Spleen (tissue), 11 donors: ENCODE results near the gene PCCA. TPM values are rescaled to one million over a fixed set of nuclear protein-coding genes. Genes with fewer than 3 reads are reported as not detected.

Source experiments
- DNase-seq: peaks from one replicate; pipeline ENCODE4 v3.0.0-alpha.2; 2020
- H3K27ac ChIP-seq, 8 donors: fragments of 200-600 bp; sonication (generic) in 7 of 8; 1 replicate in 4 of 8; 2 replicates in 4 of 8; pipeline versions ENCODE4 v1.5.0 to v1.8.0; 2016 to 2021; ENCODE audit warnings: inconsistent platforms in 4 of 8, mild to moderate bottlenecking in 4 of 8, moderate library complexity in 1 of 8
- H3K27me3 ChIP-seq, 7 donors: fragments of 200-600 bp; sonication (generic) in 6 of 7; replicated peaks in 1 of 7; 1 replicate in 4 of 7; 2 replicates in 3 of 7; pipeline versions ENCODE4 v1.5.0 to v1.8.0; 2016 to 2021; ENCODE audit warnings: inconsistent platforms in 3 of 7, mild to moderate bottlenecking in 1 of 7
- H3K36me3 ChIP-seq, 6 donors: fragments of 200-600 bp; sonication (generic) in 5 of 6; 1 replicate in 4 of 6; 2 replicates in 2 of 6; pipeline versions ENCODE4 v1.5.0 to v1.8.0; 2016 to 2021; ENCODE audit warnings: inconsistent platforms in 2 of 6
- H3K4me1 ChIP-seq, 6 donors: fragments of 200-600 bp; sonication (generic) in 5 of 6; 1 replicate in 3 of 6; 2 replicates in 3 of 6; pipeline versions ENCODE4 v1.5.0 to v1.8.0; 2016 to 2021; ENCODE audit warnings: inconsistent platforms in 3 of 6
- H3K4me3 ChIP-seq, 8 donors: fragments of 200-600 bp; sonication (generic) in 7 of 8; 1 replicate in 4 of 8; 2 replicates in 4 of 8; pipeline versions ENCODE4 v1.5.0 to v1.8.0; 2016 to 2021; ENCODE audit warnings: inconsistent platforms in 4 of 8, mild to moderate bottlenecking in 4 of 8, moderate library complexity in 2 of 8
- H3K9me3 ChIP-seq, 8 donors: fragments of 200-600 bp; sonication (generic) in 7 of 8; 1 replicate in 4 of 8; 2 replicates in 4 of 8; pipeline versions ENCODE4 v1.5.0 to v1.8.0; 2016 to 2021; ENCODE audit warnings: inconsistent platforms in 4 of 8
- POLR2A ChIP-seq, 3 donors: fragments of 450-650 bp; IDR thresholded peaks; one replicate each; pipeline ENCODE4 v1.5.1; 2017; ENCODE audit warnings: antibody characterized with exemption in 3 of 3, mild to moderate bottlenecking in 1 of 3
- POLR2AphosphoS5 ChIP-seq, 3 donors: sonication (generic); formaldehyde crosslinking; IDR thresholded peaks; one replicate each; pipeline ENCODE4 v1.5.1; 2017; ENCODE audit warnings: antibody characterized with exemption in 3 of 3
- WGBS, 5 donors: extraction: QIAGEN DNeasy Blood & Tissue Kit in 3 of 5; methylation state at CpG; one replicate each; pipeline versions ENCODE4 v1.1.5 to v1.1.7; 2013 to 2018; 5-methylcytosine and 5-hydroxymethylcytosine counted together
- intact Hi-C: fragments of 100-400 bp; cut with DNase I; formaldehyde crosslinking; loops from one replicate; pipeline ENCODE4 v1.15.0; 2023; ENCODE audit warnings: low total_unique reads
- polyA plus RNA-seq, 3 donors: library from polyadenylated mRNA; stranded (reverse); fragments of 200-250 nt; gene quantifications; one replicate each; pipeline ENCODE4 v1.2.1, GENCODE V29; 2013
- total RNA-seq, 7 donors: library from RNA; depleted of rRNA in 3 of 7; stranded (reverse); fragments of >200 nt in 3 of 7; fragmentation: NEBNext Ultra II Directional in 4 of 7; extraction: Animal tissue kit (Norgen Biotek cat#: 25700) in 4 of 7; gene quantifications; one replicate each; pipeline versions ENCODE4 v1.1.0 to v1.2.1, GENCODE V29; 2016 to 2021
- TF ChIP-seq, protein P1 (sequence below), 11 experiments: fragments of 200-600 bp in 7 of 11; fragments of 450-650 bp in 4 of 11; sonication (generic) in 4 of 11; IDR thresholded peaks in 8 of 11; conservative IDR thresholded peaks in 3 of 11; 1 replicate in 7 of 11; 2 replicates in 4 of 11; pipeline versions ENCODE4 v1.4.0 to v1.8.0; 2016 to 2021; ENCODE audit warnings: antibody characterized with exemption in 11 of 11, inconsistent platforms in 4 of 11, mild to moderate bottlenecking in 1 of 11
- donor health status: healthy with polysubstance abuse.
- donor health status: DM: no; HTN: no; CAD: no; lungs with moderate emphysema.
- donor health status: DM: no; HTN: no; CAD: no.
- donor health status: Bipolar disorder and iron deficiency.
- donor health status: healthy.
- donor health status: DM: no; HTN: no; CAD: no.
- donor health status: DM: yes; HTN: yes; CAD: no.

The PCCA gene
- total and polyA plus RNA-seq, 10 donors, result 9.3 to 54.9 (median 43.9) TPM

DNA sequence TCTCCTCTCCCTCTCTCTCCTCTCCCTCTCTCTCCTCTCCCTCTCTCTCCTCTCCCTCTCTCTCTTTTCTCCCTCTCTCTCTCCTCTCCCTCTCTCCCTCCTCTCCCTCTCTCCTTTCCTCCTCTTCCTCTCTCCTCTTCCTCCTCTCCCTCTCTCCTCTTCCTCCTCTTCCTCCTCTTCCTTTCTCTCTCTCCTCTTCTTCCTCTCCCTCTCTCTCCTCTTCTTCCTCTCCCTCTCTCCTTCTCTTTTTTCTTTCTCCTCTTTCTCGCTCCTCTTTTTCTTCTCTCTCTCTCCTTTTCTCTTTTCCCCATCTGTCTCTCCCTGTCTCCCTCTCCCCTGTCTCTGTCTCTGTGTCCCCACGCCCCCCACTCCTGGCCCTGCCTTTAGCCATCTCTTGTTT lies 363.0 kb downstream of the PCCA start:
- intact Hi-C loops, result no loop called here
- WGBS, 5 donors, result 89 to 96% (median 91%) methylated on average over 2 of the region's 2 CpGs
- Histone ChIP-seq H3K9me3 (no peaks in the 10 kb centered on the region), H3K4me3 (no peak overlapping the region), H3K36me3 (peaks cover 0 to 21% (median 0%) of the 10 kb centered on the region in 6 donors), H3K4me1 (no peaks in the 10 kb centered on the region), H3K27ac (no peak overlapping the region), H3K27me3 (no peaks in the 10 kb centered on the region)
- no peak for DNase-seq
- TF ChIP-seq POLR2A (IDR thresholded peaks at IDR 0.05) (no peak), POLR2AphosphoS5 (IDR thresholded peaks at IDR 0.05) (no peak)
- TF ChIP-seq, protein P1, sequence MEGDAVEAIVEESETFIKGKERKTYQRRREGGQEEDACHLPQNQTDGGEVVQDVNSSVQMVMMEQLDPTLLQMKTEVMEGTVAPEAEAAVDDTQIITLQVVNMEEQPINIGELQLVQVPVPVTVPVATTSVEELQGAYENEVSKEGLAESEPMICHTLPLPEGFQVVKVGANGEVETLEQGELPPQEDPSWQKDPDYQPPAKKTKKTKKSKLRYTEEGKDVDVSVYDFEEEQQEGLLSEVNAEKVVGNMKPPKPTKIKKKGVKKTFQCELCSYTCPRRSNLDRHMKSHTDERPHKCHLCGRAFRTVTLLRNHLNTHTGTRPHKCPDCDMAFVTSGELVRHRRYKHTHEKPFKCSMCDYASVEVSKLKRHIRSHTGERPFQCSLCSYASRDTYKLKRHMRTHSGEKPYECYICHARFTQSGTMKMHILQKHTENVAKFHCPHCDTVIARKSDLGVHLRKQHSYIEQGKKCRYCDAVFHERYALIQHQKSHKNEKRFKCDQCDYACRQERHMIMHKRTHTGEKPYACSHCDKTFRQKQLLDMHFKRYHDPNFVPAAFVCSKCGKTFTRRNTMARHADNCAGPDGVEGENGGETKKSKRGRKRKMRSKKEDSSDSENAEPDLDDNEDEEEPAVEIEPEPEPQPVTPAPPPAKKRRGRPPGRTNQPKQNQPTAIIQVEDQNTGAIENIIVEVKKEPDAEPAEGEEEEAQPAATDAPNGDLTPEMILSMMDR (IDR thresholded peaks at IDR 0.05 in 8 of 11, conservative IDR thresholded peaks at IDR 0.05 in 3 of 11), result no peak

DNA sequence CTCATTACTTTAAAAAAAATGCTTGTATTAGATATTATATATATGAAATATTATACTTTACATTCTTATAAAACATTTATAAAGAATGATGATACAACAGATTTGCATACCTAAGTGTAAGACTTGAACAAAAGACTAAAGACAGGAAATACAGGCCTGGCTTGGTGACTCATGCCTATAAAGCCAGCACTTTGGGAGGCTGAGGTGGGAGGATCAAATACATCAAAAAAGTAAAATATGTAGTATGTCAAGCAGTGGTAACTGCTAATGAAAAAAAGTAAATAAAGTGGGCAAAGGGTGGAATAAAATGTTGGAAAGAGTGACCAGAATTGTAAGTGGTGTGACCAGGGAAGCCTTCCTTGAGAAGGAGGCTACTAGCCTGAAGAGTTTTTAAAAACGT lies 366.0 kb downstream of the PCCA start:
- no peak for DNase-seq
- H3K27me3 ChIP-seq, result no peaks in the 10 kb centered on the region
- no peak for TF ChIP-seq POLR2A (IDR thresholded peaks at IDR 0.05)
- H3K36me3 ChIP-seq, result peaks cover 0 to 16% (median 0%) of the 10 kb centered on the region in 6 donors
- 88 to 96% (median 93%) methylated on average over 1 of the region's 1 CpG for WGBS, 5 donors
- H3K9me3 ChIP-seq, result peaks cover 0 to 10% (median 8%) of the 10 kb centered on the region in 8 donors
- no peaks in the 10 kb centered on the region for H3K4me1 ChIP-seq
- intact Hi-C loops, result no loop called here
- no peak overlapping the region for H3K27ac ChIP-seq
- H3K4me3 ChIP-seq, result no peak overlapping the region

DNA sequence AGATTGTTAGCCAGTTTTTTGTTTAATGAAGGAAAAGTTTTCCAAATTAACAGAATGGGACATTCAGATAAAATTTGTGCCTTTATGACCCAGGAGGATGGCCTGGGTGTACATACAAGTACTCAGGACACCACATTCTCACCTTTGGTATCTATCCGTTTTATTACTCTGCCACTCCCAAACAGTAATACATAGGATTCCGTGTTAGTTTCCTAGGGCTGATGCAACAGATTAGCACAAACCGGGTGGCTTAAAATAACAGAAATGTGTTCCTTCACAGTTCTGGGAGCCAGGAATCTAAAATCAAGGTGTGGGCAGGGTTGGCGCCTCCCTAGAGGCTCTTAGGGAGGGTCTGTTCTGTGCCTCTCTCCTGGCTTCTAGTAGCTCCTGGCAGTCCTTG lies 369.8 kb downstream of the PCCA start:
- TF ChIP-seq POLR2AphosphoS5 (IDR thresholded peaks at IDR 0.05), result no peak
- TF ChIP-seq, protein P1 (IDR thresholded peaks at IDR 0.05 in 8 of 11, conservative IDR thresholded peaks at IDR 0.05 in 3 of 11), result no peak
- no peak for TF ChIP-seq POLR2A (IDR thresholded peaks at IDR 0.05)
- H3K4me3 ChIP-seq, result no peak overlapping the region
- 92 to 99% (median 96%) methylated on average over 4 of the region's 4 CpGs for WGBS, 5 donors

DNA sequence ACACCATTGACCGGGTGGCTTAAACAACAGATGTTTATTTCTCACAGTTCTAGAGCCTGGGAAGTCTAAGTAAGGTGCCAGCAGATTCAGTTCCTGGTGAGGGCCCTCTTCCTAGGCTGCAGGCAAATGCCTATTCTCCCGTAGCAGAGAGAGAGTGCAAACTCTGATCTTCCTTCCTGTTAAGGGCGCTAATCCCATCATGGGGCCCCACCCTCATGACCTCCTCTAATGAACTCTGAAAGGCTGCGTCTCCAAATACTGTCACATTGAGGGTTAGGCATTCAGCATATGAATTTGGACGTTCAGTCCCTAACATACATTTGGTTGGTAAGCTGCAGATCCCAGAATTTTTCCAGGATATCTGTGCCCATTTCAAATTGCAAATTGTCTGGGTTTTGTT lies 370.9 kb downstream of the PCCA start:
- Histone ChIP-seq H3K27ac (no peak overlapping the region), H3K36me3 (peaks cover 0 to 15% (median 0%) of the 10 kb centered on the region in 6 donors), H3K9me3 (peaks cover 0 to 10% (median 9%) of the 10 kb centered on the region in 8 donors), H3K4me1 (no peaks in the 10 kb centered on the region), H3K4me3 (no peak overlapping the region), H3K27me3 (no peaks in the 10 kb centered on the region)
- WGBS, 5 donors, result 91 to 93% (median 92%) methylated on average over 5 of the region's 5 CpGs
- intact Hi-C loops, result no loop called here
- no peak for DNase-seq
- TF ChIP-seq, protein P1 (IDR thresholded peaks at IDR 0.05 in 8 of 11, conservative IDR thresholded peaks at IDR 0.05 in 3 of 11), result no peak
- TF ChIP-seq POLR2A (IDR thresholded peaks at IDR 0.05), result no peak

More for the DNA sequence above, 369.8 kb downstream of the PCCA start:
- H3K27me3 ChIP-seq, result no peaks in the 10 kb centered on the region
- intact Hi-C loops, result no loop called here
- H3K4me1 ChIP-seq, result no peaks in the 10 kb centered on the region
- no peak overlapping the region for H3K27ac ChIP-seq
- H3K9me3 ChIP-seq, result peaks cover 0 to 10% (median 9%) of the 10 kb centered on the region in 8 donors
- H3K36me3 ChIP-seq, result peaks cover 0 to 15% (median 0%) of the 10 kb centered on the region in 6 donors
- no peak for DNase-seq

DNA sequence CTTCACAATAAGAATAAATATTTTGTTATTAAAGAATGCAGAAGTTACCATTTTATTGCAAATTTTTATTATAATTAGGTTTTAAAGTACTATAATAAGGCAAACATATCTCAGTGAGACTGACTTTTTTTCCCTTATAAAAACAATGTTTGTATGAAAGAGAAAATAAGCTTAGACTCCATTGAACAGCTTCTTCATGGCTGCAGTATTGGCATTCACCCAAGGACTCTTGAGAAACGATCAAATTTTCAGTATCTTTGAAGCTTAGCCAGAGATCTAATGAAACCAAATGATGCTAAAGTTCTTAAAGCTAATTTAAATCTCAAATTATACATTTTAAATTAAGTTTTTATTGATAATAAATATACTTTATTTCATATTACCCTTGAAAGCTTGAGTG lies 371.4 kb downstream of the PCCA start:
- WGBS, 5 donors, result 55 to 68% (median 57%) methylated on average over 1 of the region's 1 CpG
- intact Hi-C loops, result no loop called here
- TF ChIP-seq POLR2A (IDR thresholded peaks at IDR 0.05) (no peak), POLR2AphosphoS5 (IDR thresholded peaks at IDR 0.05) (no peak)
- TF ChIP-seq, protein P1 (IDR thresholded peaks at IDR 0.05 in 8 of 11, conservative IDR thresholded peaks at IDR 0.05 in 3 of 11), result no peak

More for the DNA sequence above, 371.4 kb downstream of the PCCA start:
- Histone ChIP-seq H3K9me3 (peaks cover 0 to 10% (median 9%) of the 10 kb centered on the region in 8 donors), H3K4me3 (no peak overlapping the region), H3K4me1 (no peaks in the 10 kb centered on the region), H3K27me3 (no peaks in the 10 kb centered on the region), H3K27ac (no peak overlapping the region), H3K36me3 (peaks cover 0 to 15% (median 0%) of the 10 kb centered on the region in 6 donors)
- DNase-seq, result no peak
